CD14-positive monocyte (primary cell): ENCODE data around the gene SLC25A19. TPM values are rescaled to one million over a fixed set of nuclear protein-coding genes. Genes with fewer than 3 reads are reported as not detected.

Experiments used
- DNase-seq, 3 donors: peaks; one replicate each; pipeline ENCODE4 v3.0.0-alpha.2; 2011 to 2022
- H2AFZ ChIP-seq: 2 replicates; pipeline ENCODE4 v1.6.0; 2012; ENCODE audit warnings: mild to moderate bottlenecking, low read depth, low read length, inconsistent platforms; ENCODE audit not compliant: insufficient read depth, poor library complexity, severe bottlenecking
- H3K27ac ChIP-seq, 2 donors: 1 replicate in 1 of 2; 2 replicates in 1 of 2; pipeline ENCODE4 v1.5.1; 2012 to 2013; ENCODE audit warnings: low read length in 2 of 2, control low read depth in 1 of 2, inconsistent platforms in 1 of 2, low read depth in 1 of 2, mild to moderate bottlenecking in 1 of 2
- H3K27me3 ChIP-seq, 2 donors: one replicate each; pipeline versions ENCODE4 v1.6.0 to v1.6.1; 2011 to 2013; ENCODE audit warnings: low read length in 2 of 2; ENCODE audit not compliant: control insufficient read depth in 2 of 2, insufficient read depth in 2 of 2
- H3K36me3 ChIP-seq, 2 donors: replicated peaks in 1 of 2; 1 replicate in 1 of 2; 2 replicates in 1 of 2; pipeline versions ENCODE4 v1.5.1 to v1.6.1; 2012 to 2013; ENCODE audit warnings: low read length in 2 of 2, control low read depth in 1 of 2, inconsistent platforms in 1 of 2, mild to moderate bottlenecking in 1 of 2; ENCODE audit not compliant: insufficient read depth in 2 of 2, control insufficient read depth in 1 of 2
- H3K4me1 ChIP-seq, 2 donors: 1 replicate in 1 of 2; 2 replicates in 1 of 2; pipeline versions ENCODE4 v1.5.1 to v1.6.1; 2012 to 2013; ENCODE audit warnings: low read length in 2 of 2, control low read depth in 1 of 2, inconsistent platforms in 1 of 2, mild to moderate bottlenecking in 1 of 2, moderate library complexity in 1 of 2; ENCODE audit not compliant: insufficient read depth in 2 of 2, control insufficient read depth in 1 of 2
- H3K4me2 ChIP-seq: replicated peaks from 2 replicates; pipeline ENCODE3; 2012; ENCODE audit warnings: low read length, moderate library complexity, mild to moderate bottlenecking; ENCODE audit not compliant: poor library complexity, severe bottlenecking; ENCODE audit errors: extremely low read depth
- H3K4me3 ChIP-seq, 3 experiments: fragments of 200-600 bp in 1 of 3; sonication (generic) in 1 of 3; replicated peaks in 1 of 3; 1 replicate in 2 of 3; 2 replicates in 1 of 3; pipeline ENCODE4 v1.5.1; 2011 to 2013; ENCODE audit warnings: low read length in 3 of 3, mild to moderate bottlenecking in 3 of 3, control low read depth in 2 of 3, low read depth in 2 of 3, inconsistent platforms in 1 of 3, moderate library complexity in 1 of 3
- H3K79me2 ChIP-seq: 2 replicates; pipeline ENCODE4 v1.6.0; 2012; ENCODE audit warnings: mild to moderate bottlenecking, control low read depth, inconsistent platforms, low read length, moderate library complexity; ENCODE audit not compliant: insufficient read depth
- H3K9ac ChIP-seq: 2 replicates; pipeline ENCODE4 v1.6.0; 2017; ENCODE audit warnings: low read length, mild to moderate bottlenecking; ENCODE audit not compliant: insufficient read depth, poor library complexity, severe bottlenecking
- H3K9me3 ChIP-seq, 2 donors: replicated peaks in 1 of 2; 1 replicate in 1 of 2; 2 replicates in 1 of 2; pipeline versions ENCODE4 v1.5.1 to v1.6.1; 2012 to 2013; ENCODE audit warnings: low read length in 2 of 2, control low read depth in 1 of 2; ENCODE audit not compliant: control insufficient read depth in 1 of 2, insufficient read depth in 1 of 2
- H4K20me1 ChIP-seq: 2 replicates; pipeline ENCODE4 v1.6.0; 2012; ENCODE audit warnings: mild to moderate bottlenecking, low read length, control low read depth, moderate library complexity; ENCODE audit not compliant: insufficient read depth
- H3K27ac Mint-ChIP-seq, 7 donors: one replicate each; pipeline ENCODE4 v1.8.0; 2020; ENCODE audit warnings: mild to moderate bottlenecking in 7 of 7, mixed read lengths in 7 of 7, moderate library complexity in 6 of 7, inconsistent platforms in 2 of 7
- H3K27me3 Mint-ChIP-seq, 3 donors: one replicate each; pipeline ENCODE4 v1.8.0; 2021 to 2022; ENCODE audit warnings: low read depth in 3 of 3, mild to moderate bottlenecking in 3 of 3, mixed read lengths in 3 of 3, moderate library complexity in 3 of 3, inconsistent platforms in 1 of 3
- H3K36me3 Mint-ChIP-seq, 2 donors: one replicate each; pipeline ENCODE4 v1.8.0; 2020; ENCODE audit warnings: mixed read lengths in 2 of 2, inconsistent platforms in 1 of 2, mild to moderate bottlenecking in 1 of 2
- H3K4me1 Mint-ChIP-seq: one replicate; pipeline ENCODE4 v1.8.0; 2020; ENCODE audit warnings: mild to moderate bottlenecking, mixed read lengths
- H3K4me3 Mint-ChIP-seq, 2 donors: one replicate each; pipeline ENCODE4 v1.8.0; 2020; ENCODE audit warnings: mild to moderate bottlenecking in 2 of 2, mixed read lengths in 2 of 2, moderate library complexity in 1 of 2
- H3K9me3 Mint-ChIP-seq, 7 donors: one replicate each; pipeline ENCODE4 v1.8.0; 2020 to 2022; ENCODE audit warnings: mixed read lengths in 7 of 7, mild to moderate bottlenecking in 6 of 7, moderate library complexity in 6 of 7, inconsistent platforms in 2 of 7
- WGBS: methylation state at CpG from one replicate; pipeline ENCODE4 v1.1.5; 2013; ENCODE audit warnings: missing lambda C conversion rate; ENCODE audit not compliant: insufficient coverage; 5-methylcytosine and 5-hydroxymethylcytosine counted together
- intact Hi-C, 2 donors: fragments of 100-400 bp; cut with micrococcal nuclease; formaldehyde crosslinking; loops; one replicate each; pipeline versions ENCODE4 v1.15.0 to v1.15.1; 2023
- polyA plus RNA-seq, 3 donors: library from polyadenylated mRNA; depleted of rRNA in 1 of 3; unstranded in 2 of 3; stranded (reverse) in 1 of 3; fragments of 300-500 nt in 2 of 3; fragments of >200 nt in 1 of 3; fragmentation: Illumina TruSeq in 2 of 3; gene quantifications; 1 replicate in 2 of 3; 2 replicates in 1 of 3; pipeline ENCODE4 v1.2.3, GENCODE V29; 2012 to 2021
- TF ChIP-seq, protein P1 (sequence below): fragments of 200-600 bp; IDR thresholded peaks from one replicate; pipeline ENCODE4 v1.8.0; 2022; ENCODE audit warnings: antibody characterized with exemption, mild to moderate bottlenecking

Gene SLC25A19
- polyA plus RNA-seq, 3 donors = 14.4 to 21.5 (median 18.8) TPM

DNA sequence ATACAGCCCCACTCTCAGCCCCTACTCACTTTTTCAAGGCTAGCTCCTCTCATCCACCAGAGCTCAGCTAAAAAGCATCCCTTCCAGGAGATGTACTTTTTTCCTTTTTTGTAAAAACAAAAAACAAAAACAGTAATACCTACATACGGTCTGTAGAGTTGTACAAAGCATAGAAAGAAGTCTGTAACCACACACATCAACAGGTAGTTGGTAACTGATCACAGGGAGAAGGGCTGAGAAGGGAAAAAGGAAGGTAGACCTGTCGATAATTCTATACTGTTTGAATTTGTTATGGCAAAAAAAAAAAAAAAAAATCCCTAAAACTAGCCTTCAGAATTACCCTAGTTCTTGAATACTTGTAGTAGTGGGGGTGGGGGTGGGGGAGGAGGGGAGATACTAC is 874 bp downstream of the SLC25A19 start:
- Histone ChIP-seq H3K4me2 (peak overlapping the region; percentile 100), H3K4me1 (peaks cover 35 to 38% of the 10 kb centered on the region in 2 donors), H3K36me3 (peaks cover 20 to 31% of the 10 kb centered on the region in 2 donors), H2AFZ (peak overlapping the region; percentile 87), H3K27ac (peak overlapping the region in 1 of 2 donors; percentile 100), H3K4me3 (peak overlapping the region in 1 of 3 experiments; percentile 92), H3K27me3 (no peaks in the 10 kb centered on the region), H3K9me3 (no peaks in the 10 kb centered on the region), H3K79me2 (peaks cover 63% of the 10 kb centered on the region), H4K20me1 (peaks cover 17% of the 10 kb centered on the region), H3K9ac (peak overlapping the region; percentile 97)
- Mint-ChIP-seq H3K4me3 (peak overlapping the region; percentile 40 to 91), H3K27me3 (no peaks in the 10 kb centered on the region), H3K27ac (peak overlapping the region in 3 of 7 donors; percentile 38 to 100 (median 100)), H3K9me3 (no peaks in the 10 kb centered on the region), H3K4me1 (peaks cover 37% of the 10 kb centered on the region), H3K36me3 (peaks cover 16 to 26% of the 10 kb centered on the region in 2 donors)
- WGBS = no CpG with 5 or more reads among the region's 2 CpGs
- intact Hi-C loops = loop anchor here in 1 of 2 donors (2.0 to 5.0 kb wide), 2 partner anchors 104 to 124 kb away; no protein-coding TSS in a partner anchor
- no peak for DNase-seq
- TF ChIP-seq, protein P1, sequence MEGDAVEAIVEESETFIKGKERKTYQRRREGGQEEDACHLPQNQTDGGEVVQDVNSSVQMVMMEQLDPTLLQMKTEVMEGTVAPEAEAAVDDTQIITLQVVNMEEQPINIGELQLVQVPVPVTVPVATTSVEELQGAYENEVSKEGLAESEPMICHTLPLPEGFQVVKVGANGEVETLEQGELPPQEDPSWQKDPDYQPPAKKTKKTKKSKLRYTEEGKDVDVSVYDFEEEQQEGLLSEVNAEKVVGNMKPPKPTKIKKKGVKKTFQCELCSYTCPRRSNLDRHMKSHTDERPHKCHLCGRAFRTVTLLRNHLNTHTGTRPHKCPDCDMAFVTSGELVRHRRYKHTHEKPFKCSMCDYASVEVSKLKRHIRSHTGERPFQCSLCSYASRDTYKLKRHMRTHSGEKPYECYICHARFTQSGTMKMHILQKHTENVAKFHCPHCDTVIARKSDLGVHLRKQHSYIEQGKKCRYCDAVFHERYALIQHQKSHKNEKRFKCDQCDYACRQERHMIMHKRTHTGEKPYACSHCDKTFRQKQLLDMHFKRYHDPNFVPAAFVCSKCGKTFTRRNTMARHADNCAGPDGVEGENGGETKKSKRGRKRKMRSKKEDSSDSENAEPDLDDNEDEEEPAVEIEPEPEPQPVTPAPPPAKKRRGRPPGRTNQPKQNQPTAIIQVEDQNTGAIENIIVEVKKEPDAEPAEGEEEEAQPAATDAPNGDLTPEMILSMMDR = no peak

DNA sequence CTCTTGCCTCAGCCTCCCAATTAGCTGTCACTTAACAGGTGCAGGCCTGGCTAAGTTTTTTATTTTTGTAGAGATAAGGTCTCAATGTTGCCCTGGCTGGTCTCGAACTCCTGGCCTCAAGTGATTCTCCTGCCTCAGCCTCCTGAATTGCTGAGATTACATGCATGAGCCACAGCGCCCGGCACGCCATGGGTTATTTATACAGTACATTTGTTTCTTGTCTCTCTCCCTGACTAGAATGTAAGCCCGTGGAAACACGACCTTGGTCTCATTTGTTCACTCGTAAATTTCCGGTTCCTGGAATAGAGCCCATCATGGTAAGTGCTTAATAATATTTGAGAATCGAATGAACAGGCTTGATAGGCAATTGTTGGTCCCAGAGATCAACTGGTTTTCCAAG is 2.0 kb downstream of the SLC25A19 start:
- Histone ChIP-seq H3K36me3 (peaks cover 23 to 36% of the 10 kb centered on the region in 2 donors), H3K27ac (no peak overlapping the region), H3K4me1 (peaks cover 24 to 27% of the 10 kb centered on the region in 2 donors), H2AFZ (no peak overlapping the region), H3K4me3 (no peak overlapping the region), H3K27me3 (no peaks in the 10 kb centered on the region), H3K9ac (no peak overlapping the region), H3K9me3 (no peaks in the 10 kb centered on the region), H3K4me2 (no peak overlapping the region), H4K20me1 (peaks cover 17% of the 10 kb centered on the region), H3K79me2 (peaks cover 59% of the 10 kb centered on the region)
- H3K27me3 Mint-ChIP-seq = no peaks in the 10 kb centered on the region
- intact Hi-C loops = loop anchor here in 1 of 2 donors (5.0 kb wide), 1 partner anchor 105 kb away; no protein-coding TSS in a partner anchor
- no peak overlapping the region for H3K4me3 Mint-ChIP-seq
- WGBS = 98% methylated on average over 4 of the region's 9 CpGs
- no peaks in the 10 kb centered on the region for H3K9me3 Mint-ChIP-seq
- H3K36me3 Mint-ChIP-seq = peaks cover 18 to 32% of the 10 kb centered on the region in 2 donors
- TF ChIP-seq, protein P1 = no peak
- no peak for DNase-seq
- H3K27ac Mint-ChIP-seq = peak overlapping the region in 1 of 7 donors; percentile 19
- peaks cover 26% of the 10 kb centered on the region for H3K4me1 Mint-ChIP-seq
